Adrenal gland (tissue), 12 donors: ENCODE measurements around the gene OARD1. TPM values are rescaled to one million over a fixed set of nuclear protein-coding genes. Genes with fewer than 3 reads are reported as not detected.

Source experiments
- DNase-seq, 7 donors: peaks; one replicate each; pipeline ENCODE4 v3.0.0-alpha.2; 2019 to 2020
- H3K27ac ChIP-seq, 5 donors: fragments of 200-600 bp; sonication (generic) in 4 of 5; 1 replicate in 3 of 5; 2 replicates in 2 of 5; pipeline versions ENCODE4 v1.5.1 to v1.8.0; 2016 to 2020; ENCODE audit warnings: mild to moderate bottlenecking in 1 of 5
- H3K27me3 ChIP-seq: fragments of 200-600 bp; 2 replicates; pipeline ENCODE4 v1.8.0; 2021
- H3K36me3 ChIP-seq, 2 donors: fragments of 200-600 bp; replicated peaks in 1 of 2; 1 replicate in 1 of 2; 2 replicates in 1 of 2; pipeline versions ENCODE4 v1.5.1 to v1.8.0; 2018 to 2022
- H3K4me1 ChIP-seq, 2 donors: fragments of 200-600 bp; replicated peaks in 1 of 2; 1 replicate in 1 of 2; 2 replicates in 1 of 2; pipeline versions ENCODE4 v1.5.1 to v1.8.0; 2018 to 2021
- H3K4me3 ChIP-seq, 4 donors: fragments of 200-600 bp; sonication (generic) in 3 of 4; one replicate each; pipeline ENCODE4 v1.5.1; 2016 to 2018
- H3K9me3 ChIP-seq, 3 donors: fragments of 200-600 bp; sonication (generic) in 1 of 3; replicated peaks in 1 of 3; 1 replicate in 2 of 3; 2 replicates in 1 of 3; pipeline versions ENCODE4 v1.5.1 to v1.8.0; 2016 to 2021
- CTCF ChIP-seq, 6 experiments: fragments of 450-650 bp in 4 of 6; fragments of 200-600 bp in 2 of 6; sonication (generic) in 1 of 6; IDR thresholded peaks; 1 replicate in 5 of 6; 2 replicates in 1 of 6; pipeline versions ENCODE4 v1.5.1 to v1.8.0; 2016 to 2021; ENCODE audit warnings: antibody characterized with exemption in 6 of 6, mild to moderate bottlenecking in 2 of 6, moderate library complexity in 1 of 6
- POLR2A ChIP-seq, 2 donors: fragments of 450-650 bp; IDR thresholded peaks; one replicate each; pipeline ENCODE4 v1.6.1; 2017; ENCODE audit warnings: antibody characterized with exemption in 2 of 2, mild to moderate bottlenecking in 2 of 2, moderate library complexity in 1 of 2
- WGBS, 4 donors: extraction: QIAGEN DNeasy Blood & Tissue Kit in 2 of 4; methylation state at CpG; one replicate each; pipeline versions ENCODE4 v1.1.5 to v1.1.7; 2013 to 2017; 5-methylcytosine and 5-hydroxymethylcytosine counted together
- intact Hi-C, 2 donors: fragments of 100-400 bp; cut with DNase I; formaldehyde crosslinking; loops; one replicate each; pipeline versions ENCODE4 v1.14.1 to v1.15.0; 2022 to 2023
- polyA plus RNA-seq, 3 donors: library from polyadenylated mRNA; stranded (reverse); fragments of 200-250 nt in 2 of 3; fragments of 350-450 nt in 1 of 3; fragmentation: Illumina TruSeq in 1 of 3; extraction: RNeasy Lipid Tissue Mini Kit (QIAGEN cat#74804) in 1 of 3; gene quantifications; one replicate each; pipeline ENCODE4 v1.2.3, GENCODE V29; 2013 to 2014
- total RNA-seq, 9 donors: library from RNA; depleted of rRNA in 4 of 9; stranded (reverse); fragments of >200 nt in 4 of 9; fragments of 120-200 nt in 1 of 9; fragmentation: NEBNext Ultra II Directional in 1 of 9; extraction: Animal tissue kit (Norgen Biotek cat#: 25700) in 1 of 9; gene quantifications; one replicate each; pipeline versions ENCODE4 v1.1.0 to v1.2.4, GENCODE V29; 2013 to 2023
- donor health status: healthy with polysubstance abuse.
- donor health status: Bipolar disorder and iron deficiency.
- donor health status: DM: yes; HTN: yes; CAD: no.
- donor health status: DM: no; HTN: no; CAD: no.
- donor health status: DM: no; HTN: no; CAD: no.
- donor health status: DM: yes; HTN: yes; CAD: no.

Gene OARD1
- total and polyA plus RNA-seq, 12 donors: 10.1 to 44.4 (median 24.1) TPM

DNA sequence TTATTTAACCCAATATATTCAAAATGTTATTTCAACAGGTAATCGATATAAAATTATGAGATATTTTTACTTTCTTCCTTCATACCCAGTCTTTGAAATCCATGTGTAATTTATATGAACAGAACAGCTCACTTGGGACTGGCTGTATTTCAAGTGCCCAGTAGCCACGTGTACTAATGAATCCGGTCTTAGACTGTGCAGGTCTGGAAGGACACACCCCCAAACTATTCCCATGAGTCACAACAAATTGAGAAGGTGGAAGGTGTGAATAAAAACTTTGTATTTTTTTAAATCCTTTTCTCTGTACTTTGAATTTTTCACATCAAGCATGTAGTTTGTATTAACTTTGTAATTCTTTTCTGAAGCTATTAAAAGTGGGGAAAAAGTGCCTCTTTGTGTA lies 36.0 kb downstream of the OARD1 start:
- H3K36me3 ChIP-seq: no peaks in the 10 kb centered on the region
- no peak overlapping the region for H3K4me3 ChIP-seq
- no peak for DNase-seq
- no peaks in the 10 kb centered on the region for H3K4me1 ChIP-seq
- TF ChIP-seq CTCF (IDR thresholded peaks at IDR 0.05) (no peak), POLR2A (IDR thresholded peaks at IDR 0.05) (no peak)
- no peaks in the 10 kb centered on the region for H3K27me3 ChIP-seq
- no peak overlapping the region for H3K27ac ChIP-seq
- H3K9me3 ChIP-seq: no peaks in the 10 kb centered on the region
- 51 to 58% (median 55%) methylated on average over 3 of the region's 3 CpGs for WGBS, 4 donors
- intact Hi-C loops: no loop called here

DNA sequence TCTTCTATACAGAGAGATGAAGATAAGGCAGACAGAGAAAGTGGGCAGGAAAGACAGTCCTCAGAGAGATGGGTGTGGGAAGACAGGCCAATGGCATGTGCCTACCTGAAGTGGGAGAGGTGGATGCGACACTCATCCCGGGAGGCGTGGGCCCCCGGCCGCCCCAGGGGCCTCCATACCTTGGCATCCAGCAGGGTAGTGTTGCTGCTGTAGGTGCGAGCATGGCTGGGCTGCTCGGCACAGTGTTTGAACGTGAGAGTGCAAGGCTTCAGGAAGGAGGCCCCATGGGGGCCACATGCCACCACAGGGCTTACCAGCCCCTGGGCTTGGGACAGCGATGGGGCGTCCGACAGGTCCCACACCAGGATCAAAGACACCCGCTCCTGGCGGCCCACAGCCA lies 38.4 kb downstream of the OARD1 start:
- no peak overlapping the region for H3K27ac ChIP-seq
- TF ChIP-seq POLR2A (IDR thresholded peaks at IDR 0.05) (no peak), CTCF (IDR thresholded peaks at IDR 0.05) (no peak)
- no peak for DNase-seq
- 89 to 94% (median 91%) methylated on average over 13 of the region's 13 CpGs; no CpG with 5 or more reads in 1 of the 4 donors for WGBS, 4 donors
- no peaks in the 10 kb centered on the region for H3K9me3 ChIP-seq
- H3K4me3 ChIP-seq: no peak overlapping the region
- no peaks in the 10 kb centered on the region for H3K4me1 ChIP-seq
- intact Hi-C loops: no loop called here
- H3K36me3 ChIP-seq: no peaks in the 10 kb centered on the region
- no peaks in the 10 kb centered on the region for H3K27me3 ChIP-seq

- WGBS, 4 donors: 93 to 97% (median 94%) methylated on average over 4 to 15 of the region's 15 CpGs
- H3K27me3 ChIP-seq: no peaks in the 10 kb centered on the region
- intact Hi-C loops: no loop called here
Observed at GRCh38 chr6:41032830-41033229, 39.3 kb downstream of the OARD1 start.

More at GRCh38 chr6:41032830-41033229, 39.3 kb downstream of the OARD1 start:
- TF ChIP-seq POLR2A (IDR thresholded peaks at IDR 0.05): no peak
- no peak for TF ChIP-seq CTCF (IDR thresholded peaks at IDR 0.05)
- H3K27ac ChIP-seq: no peak overlapping the region
- H3K9me3 ChIP-seq: no peaks in the 10 kb centered on the region
- H3K4me1 ChIP-seq: peaks cover 0 to 6% of the 10 kb centered on the region in 2 donors
- no peaks in the 10 kb centered on the region for H3K36me3 ChIP-seq
- no peak for DNase-seq
- no peak overlapping the region for H3K4me3 ChIP-seq
